Lung microvascular endothelial cell (primary cell): ENCODE results near the gene C16orf54. TPM values are rescaled to one million over a fixed set of nuclear protein-coding genes. Genes with fewer than 3 reads are reported as not detected.
"Not testable (repeated sequence)": the region's sequence is repeated elsewhere in the genome, so short reads cannot be mapped to it uniquely, and the experiment has no call there.

Experiments
- DNase-seq, 2 donors: peaks; one replicate each; pipeline versions ENCODE4 v3.0.0 to v3.0.0-alpha.2; 2010; ENCODE audit warnings: low read depth in 2 of 2
- total RNA-seq: library from RNA; depleted of rRNA; stranded (reverse); fragments of >200 nt; gene quantifications from 2 replicates; pipeline ENCODE4 v1.2.1, GENCODE V29; 2014

Gene C16orf54
- total RNA-seq, 1 donor from 2014 or later: not detected

DNA sequence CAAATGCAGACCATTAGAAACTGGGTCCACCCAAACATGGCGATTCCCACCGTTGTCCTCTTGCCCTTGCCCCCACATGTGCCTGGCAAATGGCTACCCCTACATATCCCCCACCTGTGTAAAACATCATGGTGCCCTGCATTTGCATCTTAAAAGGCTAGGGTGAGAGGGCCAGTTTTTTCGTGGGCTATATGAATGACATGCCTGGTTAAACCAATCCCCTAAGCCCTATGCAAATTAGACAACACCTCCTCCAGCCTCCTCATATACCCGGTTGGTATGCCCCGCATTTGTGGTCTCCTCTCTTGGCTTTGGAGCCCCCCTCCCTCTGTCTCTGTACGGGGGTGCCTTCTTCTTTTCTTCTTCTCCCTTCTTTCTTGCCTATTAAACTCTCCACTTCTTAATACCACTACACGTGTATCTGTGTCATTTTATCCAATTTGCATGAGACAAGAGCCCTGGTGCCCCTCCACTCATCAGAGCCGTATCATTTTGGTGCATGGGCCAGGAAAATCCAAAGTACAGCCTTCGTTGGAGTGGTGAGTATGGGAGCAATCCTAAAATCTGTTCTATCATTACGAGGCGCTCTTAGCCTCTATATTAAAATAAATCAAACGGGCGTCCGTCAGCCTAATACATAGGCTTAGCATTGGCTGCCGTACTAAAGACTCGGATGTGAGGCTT lies 36.7 kb downstream of the C16orf54 start:
- DNase-seq: no peak

DNA sequence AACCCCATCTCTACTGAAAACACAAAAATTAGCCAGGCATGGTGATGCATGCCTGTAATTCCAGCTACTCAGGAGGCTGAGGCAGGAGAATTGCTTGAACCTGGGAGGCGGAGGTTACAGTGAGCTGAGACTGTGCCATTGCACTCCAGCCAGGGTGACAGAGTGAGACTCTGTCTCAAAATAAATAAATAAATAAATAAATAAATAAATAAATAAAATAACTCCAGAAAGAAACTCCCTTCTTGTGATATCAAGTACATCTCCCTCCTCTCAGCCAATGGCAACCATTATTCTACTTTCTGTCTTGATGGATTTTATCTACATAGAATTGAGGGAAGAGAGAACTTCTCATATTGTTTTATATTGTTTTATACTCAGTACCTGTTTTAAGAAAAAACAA lies 38.6 kb downstream of the C16orf54 start:
- DNase-seq: not testable (repeated sequence)

DNA sequence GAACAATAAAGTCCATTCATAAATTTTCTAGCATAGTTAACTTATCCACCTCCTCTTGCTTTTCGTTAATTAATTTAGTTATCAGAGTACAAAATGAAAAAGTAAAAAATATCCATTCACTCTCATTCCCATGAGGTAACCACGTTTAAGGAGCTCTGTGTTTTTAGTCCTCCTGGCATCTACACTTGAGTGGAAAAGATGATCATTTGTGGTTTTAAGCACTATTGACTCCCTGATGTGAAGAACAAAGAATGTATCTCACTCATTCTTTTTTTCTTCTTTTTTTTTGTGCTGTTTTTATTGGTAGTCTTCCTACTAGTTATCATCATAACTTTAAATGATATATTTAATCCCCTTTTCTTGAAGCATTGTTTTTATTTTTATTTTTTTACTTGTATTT lies 40.8 kb downstream of the C16orf54 start:
- no peak for DNase-seq

DNA sequence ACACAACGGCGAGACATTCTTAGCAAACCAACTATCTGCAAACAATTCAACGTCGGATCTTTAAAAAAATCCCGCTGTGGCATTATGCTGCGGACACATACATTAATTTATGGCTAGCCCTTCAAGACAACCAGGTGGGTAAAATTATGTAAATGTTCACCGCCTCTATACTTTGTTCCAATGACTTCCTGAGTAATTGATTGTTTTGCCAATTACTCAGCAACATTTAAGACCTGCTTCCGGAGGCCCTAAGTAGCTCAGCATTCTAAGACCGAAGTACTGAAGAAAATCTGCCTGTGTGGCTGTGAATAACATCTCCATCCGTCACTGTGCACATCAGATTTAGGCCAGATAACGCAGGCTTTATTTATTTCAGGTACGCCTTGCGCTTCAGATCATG lies 43.5 kb downstream of the C16orf54 start:
- DNase-seq: no peak

DNA sequence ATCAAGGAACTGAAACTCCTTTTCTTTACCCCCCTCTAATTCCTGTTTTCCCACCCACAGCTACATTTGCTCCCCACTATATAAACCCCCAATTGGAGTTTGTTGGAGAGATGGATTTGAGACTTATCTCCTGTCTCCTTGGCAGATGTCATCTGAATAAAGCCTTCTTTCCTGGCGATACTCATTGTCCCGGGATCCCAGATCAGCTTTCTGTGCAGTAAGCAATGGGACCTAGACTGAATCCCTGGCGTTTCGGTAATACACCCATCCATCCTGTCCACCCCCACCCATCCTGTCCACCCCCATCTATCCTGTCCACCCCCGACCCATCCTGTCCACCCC lies 44.6 kb downstream of the C16orf54 start:
- DNase-seq: no peak

DNA sequence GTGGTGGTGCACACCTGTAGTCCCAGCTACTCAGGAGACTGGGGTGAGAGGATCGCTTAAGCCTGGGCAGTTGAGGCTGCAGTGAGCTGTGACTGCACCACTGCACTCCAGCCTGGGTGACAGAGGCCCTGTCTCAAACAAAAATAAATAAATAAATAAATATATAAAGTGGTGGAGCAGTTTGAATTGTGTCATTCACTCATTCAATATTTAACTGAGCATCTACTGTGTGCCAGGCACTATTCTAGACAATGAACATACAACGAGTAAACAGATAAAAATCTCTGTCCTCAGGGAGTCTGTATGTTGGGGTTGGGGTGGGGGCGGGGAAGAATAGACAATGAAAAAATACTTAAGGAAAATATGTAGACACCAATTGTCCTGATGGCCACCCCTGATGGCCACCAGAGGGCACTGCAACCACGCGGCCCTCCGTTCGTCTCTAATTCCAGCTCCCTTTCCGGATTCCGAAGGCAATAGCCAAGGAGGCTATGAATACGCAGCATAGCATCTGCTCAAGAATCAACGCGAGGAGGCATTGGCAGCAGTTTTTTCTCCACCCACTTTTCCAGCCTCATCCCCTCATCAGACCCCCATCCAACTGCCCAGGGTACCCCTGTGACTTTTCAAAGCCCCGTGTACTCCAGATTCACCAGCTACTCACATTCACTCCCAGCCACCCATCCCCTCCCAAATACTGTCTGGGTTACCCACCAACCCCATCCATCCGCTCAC lies 45.4 kb downstream of the C16orf54 start:
- DNase-seq: peak; percentile 73 to 89

DNA sequence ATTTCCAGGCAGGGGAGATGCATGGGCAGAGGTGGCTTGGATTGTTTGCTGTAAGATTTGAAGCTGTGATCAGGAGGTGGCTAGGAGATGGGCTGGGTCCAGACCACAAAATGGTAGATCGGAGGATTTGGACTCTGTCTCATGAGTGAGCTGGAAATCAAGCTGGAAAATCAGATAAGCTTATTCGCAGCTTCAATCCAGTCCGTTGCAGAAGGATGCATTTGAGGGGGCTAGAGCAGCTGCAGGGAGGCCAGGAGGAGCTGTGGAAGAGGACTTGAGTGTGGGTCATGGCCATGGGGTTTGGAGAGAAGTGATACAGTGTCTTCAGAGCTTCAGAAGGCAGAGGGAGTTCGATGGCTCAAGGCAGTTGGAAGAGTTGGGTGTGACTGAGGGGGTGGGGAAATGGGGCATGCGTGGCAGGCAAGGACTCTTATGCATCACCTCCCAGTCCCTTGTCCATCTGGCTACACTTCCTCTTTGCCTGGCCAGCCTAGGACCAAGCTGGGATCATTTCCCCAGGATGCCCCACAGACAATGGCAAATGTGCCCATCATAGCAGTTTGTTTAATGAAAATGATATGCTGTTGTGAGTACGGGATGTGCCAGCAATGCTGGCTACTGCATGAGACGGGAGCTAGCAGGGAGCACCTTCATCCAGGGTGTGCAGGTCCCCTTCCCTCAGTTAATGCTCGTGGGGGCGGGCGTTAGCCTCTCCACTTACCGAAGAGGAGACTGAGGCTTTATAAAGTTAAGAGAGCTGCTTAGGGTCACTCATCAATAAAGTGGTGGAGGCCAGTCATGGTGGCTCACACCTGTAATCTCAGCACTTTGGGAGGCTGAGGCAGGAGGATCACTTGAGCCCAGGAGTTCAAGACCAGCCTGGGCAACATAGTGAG lies 46.2 kb downstream of the C16orf54 start:
- DNase-seq: no peak

DNA sequence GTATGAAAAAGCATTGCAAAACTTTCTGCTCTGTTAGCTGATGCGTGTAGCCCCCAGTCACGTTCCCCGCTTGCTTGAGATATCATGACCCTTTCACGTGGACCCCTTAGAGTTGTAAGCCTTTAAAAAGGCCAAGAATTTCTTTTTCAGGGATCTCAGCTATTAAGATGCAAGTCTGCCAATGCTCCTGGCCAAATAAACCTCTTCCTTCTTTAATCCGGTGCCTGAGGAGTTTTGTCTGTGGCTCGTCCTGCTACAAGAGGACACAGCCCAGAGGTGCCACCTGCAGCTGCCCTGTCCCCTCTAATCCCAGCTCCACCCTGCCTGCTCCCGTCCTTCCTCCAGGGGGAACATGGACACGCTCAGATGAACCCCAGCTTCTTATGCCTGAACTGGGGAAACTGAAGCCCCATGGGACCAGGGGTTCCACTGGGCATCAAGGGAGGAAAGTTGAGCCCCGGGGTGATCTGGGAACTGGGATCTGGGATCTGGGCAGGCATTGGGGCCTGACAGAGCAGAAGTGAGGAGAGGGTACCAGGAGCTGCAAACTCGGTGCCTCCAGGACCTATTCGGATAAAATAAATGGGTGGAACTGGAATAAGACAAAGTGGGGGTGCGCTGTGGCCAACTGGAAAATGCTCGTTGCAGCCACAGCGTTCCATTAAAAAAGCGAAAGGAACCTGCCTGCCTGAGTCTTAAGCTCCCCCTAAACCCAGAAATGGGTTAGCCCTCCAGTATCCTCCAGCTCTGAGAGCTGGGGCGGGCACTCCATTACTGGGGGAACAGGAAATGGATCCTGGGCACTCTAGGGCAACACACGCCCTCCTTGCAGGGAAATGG lies 47.1 kb downstream of the C16orf54 start:
- no peak for DNase-seq

DNA sequence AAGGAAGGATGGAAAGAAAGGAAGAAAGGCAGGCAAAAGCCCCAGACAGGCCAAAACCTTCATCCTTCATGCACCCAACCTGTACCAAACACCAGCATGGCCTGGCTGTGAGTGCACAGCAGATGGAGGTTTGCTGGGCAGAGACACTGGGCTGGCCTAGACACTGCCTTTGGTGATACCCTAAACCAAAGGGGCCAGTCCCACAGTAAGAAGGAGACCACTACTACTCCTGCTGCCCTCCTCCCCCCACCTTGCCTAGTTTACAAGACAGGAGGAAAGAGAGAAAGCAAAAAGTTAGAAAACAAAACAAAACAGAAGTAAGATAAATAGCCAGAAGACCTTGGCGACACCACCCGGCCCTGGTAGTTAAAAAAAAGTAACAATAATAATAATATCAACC lies 47.7 kb downstream of the C16orf54 start:
- DNase-seq: no peak

DNA sequence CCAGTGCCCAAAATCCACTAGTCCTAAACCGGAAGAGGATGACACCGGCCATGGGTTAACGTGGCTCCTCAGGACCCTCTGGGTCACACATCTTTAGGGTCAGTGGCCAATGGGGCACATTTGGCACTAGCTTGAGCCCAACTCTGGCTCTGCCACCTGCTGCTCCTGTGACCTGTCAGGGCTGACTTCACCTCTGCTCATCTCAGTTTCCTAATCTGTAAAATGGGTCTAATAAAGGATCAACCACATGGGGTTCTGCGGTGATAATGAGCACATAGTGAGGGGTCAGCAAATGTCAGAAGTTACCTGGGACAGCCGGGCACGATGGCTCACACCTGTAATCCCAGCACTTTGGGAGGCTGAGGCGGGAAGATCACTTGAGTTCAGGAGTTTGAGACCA lies 48.4 kb downstream of the C16orf54 start:
- DNase-seq: no peak

DNA sequence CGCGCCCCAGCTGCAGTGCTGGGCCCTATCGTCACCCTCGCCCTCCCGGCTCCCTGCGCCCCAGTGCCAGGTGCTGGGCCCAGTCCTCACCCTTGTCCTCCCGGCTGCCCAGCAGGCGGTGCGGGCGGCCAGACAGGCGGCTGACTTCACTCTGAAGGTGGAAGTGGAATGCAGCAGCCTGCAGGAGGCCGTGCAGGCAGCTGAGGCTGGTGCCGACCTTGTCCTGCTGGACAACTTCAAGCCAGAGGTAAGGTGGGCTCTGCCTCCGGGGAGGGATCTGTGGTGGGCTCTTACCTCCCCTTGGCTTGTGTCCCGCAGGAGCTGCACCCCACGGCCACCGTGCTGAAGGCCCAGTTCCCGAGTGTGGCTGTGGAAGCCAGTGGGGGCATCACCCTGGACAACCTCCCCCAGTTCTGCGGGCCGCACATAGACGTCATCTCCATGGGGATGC lies 48.9 kb downstream of the C16orf54 start:
- no peak for DNase-seq

DNA sequence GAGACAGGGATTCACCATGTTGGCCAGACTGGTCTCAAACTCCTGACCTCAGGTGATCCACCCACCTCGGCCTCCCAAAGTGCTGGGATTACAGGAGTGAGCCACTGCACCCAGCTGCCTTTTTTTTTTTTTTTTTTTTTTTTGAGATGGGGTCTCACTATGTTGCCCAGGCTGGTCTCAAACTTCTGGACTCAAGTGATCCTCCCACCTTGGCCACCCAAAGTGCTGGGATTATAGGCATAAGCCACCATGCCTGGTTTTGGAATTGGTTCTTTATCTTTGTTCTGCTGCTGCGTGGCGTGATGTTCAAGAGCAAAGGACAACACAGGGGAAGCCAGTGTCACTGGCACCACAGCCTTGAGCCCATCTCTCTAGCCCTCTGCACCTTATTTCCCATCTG lies 50.1 kb downstream of the C16orf54 start:
- DNase-seq: not testable (repeated sequence)

DNA sequence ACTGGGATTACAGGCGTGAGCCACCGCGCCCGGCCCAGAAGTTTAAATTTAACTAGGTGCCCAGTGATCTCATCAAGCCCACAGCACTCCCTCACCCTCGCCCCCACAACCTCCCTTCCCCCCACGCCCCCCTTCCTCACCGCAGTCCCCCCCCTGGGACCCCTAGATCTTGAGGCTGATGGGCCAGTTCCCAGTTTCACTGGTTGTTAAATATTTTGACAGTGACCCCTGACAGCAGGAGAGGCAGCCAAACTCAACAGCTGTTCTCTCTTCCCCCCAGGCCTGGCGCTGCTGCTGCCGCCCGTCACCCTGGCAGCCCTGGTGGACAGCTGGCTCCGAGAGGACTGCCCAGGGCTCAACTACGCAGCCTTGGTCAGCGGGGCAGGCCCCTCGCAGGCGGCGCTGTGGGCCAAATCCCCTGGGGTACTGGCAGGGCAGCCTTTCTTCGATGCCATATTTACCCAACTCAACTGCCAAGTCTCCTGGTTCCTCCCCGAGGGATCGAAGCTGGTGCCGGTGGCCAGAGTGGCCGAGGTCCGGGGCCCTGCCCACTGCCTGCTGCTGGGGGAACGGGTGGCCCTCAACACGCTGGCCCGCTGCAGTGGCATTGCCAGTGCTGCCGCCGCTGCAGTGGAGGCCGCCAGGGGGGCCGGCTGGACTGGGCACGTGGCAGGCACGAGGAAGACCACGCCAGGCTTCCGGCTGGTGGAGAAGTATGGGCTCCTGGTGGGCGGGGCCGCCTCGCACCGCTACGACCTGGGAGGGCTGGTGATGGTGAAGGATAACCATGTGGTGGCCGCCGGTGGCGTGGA lies 51.2 kb downstream of the C16orf54 start:
- DNase-seq: no peak

DNA sequence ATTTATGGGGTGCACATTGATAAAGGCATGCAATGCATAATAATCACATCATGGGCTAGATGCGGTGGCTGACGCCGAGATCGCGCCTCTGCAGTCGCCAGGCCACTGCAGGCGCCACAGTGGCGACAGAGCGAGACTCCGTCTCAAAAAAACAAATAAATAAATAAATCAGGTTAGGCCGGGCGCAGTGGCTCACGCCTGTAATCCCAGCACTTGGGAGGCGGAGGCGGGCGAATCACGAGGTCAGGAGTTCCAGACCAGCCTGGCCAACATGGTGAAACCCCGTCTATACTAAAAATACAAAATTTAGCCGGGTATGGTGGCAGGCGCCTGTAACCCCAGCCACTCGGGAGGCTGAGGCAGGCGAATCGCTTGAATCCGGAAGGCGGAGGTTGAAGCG lies 53.2 kb downstream of the C16orf54 start:
- not testable (repeated sequence) for DNase-seq

Other genes with a start within 250 kb of the C16orf54 start
- 4.6 and 12.3 TPM in 2 replicates for gene NPIPB12, start 239.6 kb downstream of the C16orf54 start, total RNA-seq
- gene SPN, start 82.7 kb downstream of the C16orf54 start, total RNA-seq: not detected in 2 replicates
- under 0.01 and 0.20 TPM in 2 replicates for gene QPRT, start 66.8 kb downstream of the C16orf54 start, total RNA-seq
- gene ZG16, start 32.3 kb upstream of the C16orf54 start, total RNA-seq: not detected in 2 replicates
- gene KIF22, start 44.8 kb upstream of the C16orf54 start, total RNA-seq: 13.5 and 30.5 TPM in 2 replicates
- gene MAZ, start 60.5 kb upstream of the C16orf54 start, total RNA-seq: 109 and 125 TPM in 2 replicates
- under 0.01 and 0.22 TPM in 2 replicates for gene PRRT2, start 66.2 kb upstream of the C16orf54 start, total RNA-seq
- 11.1 and 16.3 TPM in 2 replicates for gene PAGR1, start 70.2 kb upstream of the C16orf54 start, total RNA-seq
- gene MVP, start 74.5 kb upstream of the C16orf54 start, total RNA-seq: 122 and 182 TPM in 2 replicates
- 50.1 and 86.3 TPM in 2 replicates for gene CDIPT, start 117.2 kb upstream of the C16orf54 start, total RNA-seq
- 0.44 and 0.99 TPM in 2 replicates for gene SEZ6L2, start 153.6 kb upstream of the C16orf54 start, total RNA-seq
- 0.20 and 0.22 TPM in 2 replicates for gene ASPHD1, start 154.5 kb upstream of the C16orf54 start, total RNA-seq
- 1.7 and 3.6 TPM in 2 replicates for gene KCTD13, start 180.2 kb upstream of the C16orf54 start, total RNA-seq
- 61.2 and 72.2 TPM in 2 replicates for gene TMEM219, start 216.1 kb upstream of the C16orf54 start, total RNA-seq
- gene TAOK2, start 227.9 kb upstream of the C16orf54 start, total RNA-seq: 61.2 and 86.1 TPM in 2 replicates
- gene HIRIP3, start 249.6 kb upstream of the C16orf54 start, total RNA-seq: 3.6 and 4.1 TPM in 2 replicates